Right lobe of liver (tissue), 4 donors: ENCODE results near the gene SHISA6.

Source experiments
- POLR2A ChIP-seq: fragments of 450-650 bp; IDR thresholded peaks from one replicate; pipeline ENCODE4 v1.6.1; 2017; ENCODE audit warnings: antibody characterized with exemption, mild to moderate bottlenecking
- TF ChIP-seq, protein P1 (sequence below), 4 donors: fragments of 200-600 bp in 3 of 4; fragments of 450-650 bp in 1 of 4; IDR thresholded peaks; one replicate each; pipeline versions ENCODE4 v1.5.1 to v1.8.0; 2016 to 2022; ENCODE audit warnings: antibody characterized with exemption in 4 of 4, mild to moderate bottlenecking in 2 of 4
- donor health status: DM: no; HTN: no; CAD: no.
- donor health status: DM: no; HTN: no; CAD: no.
- donor health status: DM: no; HTN: yes; CAD: no.

DNA sequence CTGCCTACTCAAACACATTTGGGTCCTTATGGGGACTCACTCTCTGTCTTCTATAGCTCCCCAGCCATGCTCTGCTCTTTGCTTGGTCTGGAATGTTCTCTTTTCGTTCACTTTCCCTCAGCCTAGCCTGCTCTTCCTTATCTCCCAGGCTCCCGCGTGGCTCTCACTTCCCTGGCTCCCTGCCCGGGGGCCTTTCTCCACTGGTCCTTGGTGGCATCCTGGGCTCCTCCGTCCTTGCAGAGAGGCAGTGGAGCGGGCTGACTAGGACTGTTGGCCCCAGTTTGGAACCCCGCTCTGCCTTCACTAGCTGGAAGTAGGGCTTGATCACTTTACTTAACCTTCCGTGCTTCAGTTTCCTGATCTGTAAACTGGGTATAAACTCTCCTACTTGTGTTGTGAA, 31.2 kb downstream of the SHISA6 start:
- TF ChIP-seq, protein P1, sequence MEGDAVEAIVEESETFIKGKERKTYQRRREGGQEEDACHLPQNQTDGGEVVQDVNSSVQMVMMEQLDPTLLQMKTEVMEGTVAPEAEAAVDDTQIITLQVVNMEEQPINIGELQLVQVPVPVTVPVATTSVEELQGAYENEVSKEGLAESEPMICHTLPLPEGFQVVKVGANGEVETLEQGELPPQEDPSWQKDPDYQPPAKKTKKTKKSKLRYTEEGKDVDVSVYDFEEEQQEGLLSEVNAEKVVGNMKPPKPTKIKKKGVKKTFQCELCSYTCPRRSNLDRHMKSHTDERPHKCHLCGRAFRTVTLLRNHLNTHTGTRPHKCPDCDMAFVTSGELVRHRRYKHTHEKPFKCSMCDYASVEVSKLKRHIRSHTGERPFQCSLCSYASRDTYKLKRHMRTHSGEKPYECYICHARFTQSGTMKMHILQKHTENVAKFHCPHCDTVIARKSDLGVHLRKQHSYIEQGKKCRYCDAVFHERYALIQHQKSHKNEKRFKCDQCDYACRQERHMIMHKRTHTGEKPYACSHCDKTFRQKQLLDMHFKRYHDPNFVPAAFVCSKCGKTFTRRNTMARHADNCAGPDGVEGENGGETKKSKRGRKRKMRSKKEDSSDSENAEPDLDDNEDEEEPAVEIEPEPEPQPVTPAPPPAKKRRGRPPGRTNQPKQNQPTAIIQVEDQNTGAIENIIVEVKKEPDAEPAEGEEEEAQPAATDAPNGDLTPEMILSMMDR (IDR thresholded peaks at IDR 0.05) = no peak
- TF ChIP-seq POLR2A = no peak
